NCI-H146 treated with DMSO at 0.1 percent for 48 hours (cell line): ENCODE measurements around the gene KCNE5.
"Not testable (repeated sequence)": the region's sequence is repeated elsewhere in the genome, so short reads cannot be mapped to it uniquely, and the experiment has no call there.

Source experiments
- DNase-seq: peaks from one replicate; lab custom pipeline; 2025; ENCODE audit not compliant: unreplicated experiment; lab: John Stamatoyannopoulos, UW

The KCNE5 gene

GRCh38 chrX:109614951-109615350, 10.0 kb downstream of the KCNE5 start:
- DNase-seq = no peak

DNA sequence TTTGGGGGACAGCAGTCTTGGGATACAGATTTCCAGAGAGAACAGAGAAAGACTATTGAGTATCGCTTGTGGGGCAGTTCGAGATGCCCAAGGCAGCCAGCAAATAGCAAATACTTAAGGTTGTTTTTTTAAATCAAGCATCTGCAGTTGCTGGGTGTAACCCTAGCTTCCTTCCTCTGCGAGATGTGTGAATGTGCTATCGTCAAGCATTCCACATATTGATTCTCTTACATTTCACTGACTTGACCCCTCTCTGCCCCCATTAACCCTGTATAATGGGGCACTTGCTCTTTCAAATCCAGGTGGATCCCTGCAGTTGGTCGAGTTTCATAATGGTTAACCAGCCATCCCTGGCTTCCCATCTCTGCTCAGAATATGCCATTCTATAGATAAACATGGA, 23.5 kb downstream of the KCNE5 start:
- no peak for DNase-seq

DNA sequence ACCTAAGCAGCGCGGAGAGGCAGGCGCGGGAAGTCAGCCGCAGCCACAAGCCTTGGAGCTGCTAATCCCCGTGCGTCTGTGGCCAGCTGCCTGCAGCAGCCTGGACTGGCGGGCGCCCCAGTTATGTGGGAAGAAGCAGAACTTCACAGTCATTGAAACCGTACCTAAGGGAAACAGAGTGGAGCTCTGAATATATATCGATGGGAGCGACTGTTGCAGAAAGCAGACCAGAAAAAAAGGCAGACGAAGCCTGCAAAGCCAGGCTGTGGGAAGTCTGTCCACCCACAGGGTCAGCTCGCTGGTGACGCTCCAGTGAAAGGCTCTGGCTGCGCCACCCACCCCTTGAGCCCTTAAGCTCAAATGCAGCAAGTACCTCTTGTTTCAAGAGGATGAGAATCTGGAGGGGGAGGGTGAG, 24.7 kb downstream of the KCNE5 start:
- DNase-seq = no peak

GRCh38 chrX:109596015-109596414, 29.0 kb downstream of the KCNE5 start:
- no peak for DNase-seq

- DNase-seq = no peak
Observed at GRCh38 chrX:109590176-109590575, 34.8 kb downstream of the KCNE5 start.

GRCh38 chrX:109585488-109585887, 39.5 kb downstream of the KCNE5 start:
- no peak for DNase-seq

GRCh38 chrX:109578916-109579315, 46.1 kb downstream of the KCNE5 start:
- no peak for DNase-seq

DNA sequence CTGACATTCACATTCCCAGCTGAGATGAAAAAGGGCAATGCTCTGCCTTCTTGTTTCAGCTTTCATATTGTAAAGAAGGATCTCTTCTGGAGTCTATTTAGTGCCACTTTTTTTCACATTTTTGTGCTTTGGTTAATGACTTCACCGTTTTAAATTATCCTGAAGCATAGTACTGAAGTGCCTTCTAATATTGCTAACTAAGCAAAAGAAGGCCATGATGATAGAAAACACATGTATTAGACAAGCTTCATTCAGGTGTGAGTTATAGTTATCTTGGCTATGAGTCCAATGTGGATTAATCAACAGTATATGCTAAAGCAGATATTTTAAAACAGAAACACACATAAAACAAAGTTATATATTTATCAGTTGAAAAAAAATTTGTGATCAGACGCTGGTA, 47.9 kb downstream of the KCNE5 start:
- DNase-seq = no peak

- DNase-seq = not testable (repeated sequence)
Observed at GRCh38 chrX:109576083-109576482, 48.9 kb downstream of the KCNE5 start.
